Measurements from ENCODE around the gene TPCN2.

TPCN2 gene

GRCh38 chr11:69062169-69062855 lies 13.6 kb downstream of the TPCN2 start:
- DNase-seq: no peak
- H3K9me3 ChIP-seq (ENCODE audit: insufficient read depth, low read length, severe bottlenecking): no peaks in the 10 kb centered on the region
- H2AFZ ChIP-seq (ENCODE audit: low read depth, low read length): no peak overlapping the region
- no peaks in the 10 kb centered on the region for H3K4me1 ChIP-seq (ENCODE audit: insufficient read depth, low read length)
- no peak overlapping the region for H3K4me2 ChIP-seq (ENCODE audit: insufficient read depth, low read length)
- TF ChIP-seq EZH2 (IDR thresholded peaks at IDR 0.05; ENCODE audit: borderline replicate concordance, low read depth, low read length, severe bottlenecking) (no peak), CTCF (IDR thresholded peaks at IDR 0.05; ENCODE audit: borderline replicate concordance, extremely low read depth, low read length, poor library complexity, severe bottlenecking) (no peak)
- peaks cover 27% of the 10 kb centered on the region for H3K36me3 ChIP-seq (ENCODE audit: insufficient read depth, low read length)
- no peaks in the 10 kb centered on the region for H3K79me2 ChIP-seq (ENCODE audit: insufficient read depth, low read length)
- H4K20me1 ChIP-seq (ENCODE audit: insufficient read depth, low read length): peaks cover 64% of the 10 kb centered on the region
- H3K4me3 ChIP-seq (ENCODE audit: low read depth in 1 of 2, low read length in 2 of 2): no peak overlapping the region
- no peak for ATAC-seq (ENCODE audit: insufficient read depth, low read depth)
- H3K9ac ChIP-seq (ENCODE audit: low read depth, low read length): no peak overlapping the region
- no peak overlapping the region for H3K27ac ChIP-seq (ENCODE audit: low read length)
- H3K27me3 ChIP-seq (ENCODE audit: insufficient read depth, low read length, poor library complexity): no peaks in the 10 kb centered on the region

- no peak overlapping the region for H3K27ac ChIP-seq (ENCODE audit: low read length)
- DNase-seq (no peak), ATAC-seq (ENCODE audit: insufficient read depth, low read depth) (no peak)
- H4K20me1 ChIP-seq (ENCODE audit: insufficient read depth, low read length): peaks cover 60% of the 10 kb centered on the region
- no peak overlapping the region for H3K9ac ChIP-seq (ENCODE audit: low read depth, low read length)
- no peaks in the 10 kb centered on the region for H3K27me3 ChIP-seq (ENCODE audit: insufficient read depth, low read length, poor library complexity)
- H2AFZ ChIP-seq (ENCODE audit: low read depth, low read length): no peak overlapping the region
- no peak overlapping the region for H3K4me2 ChIP-seq (ENCODE audit: insufficient read depth, low read length)
- no peaks in the 10 kb centered on the region for H3K79me2 ChIP-seq (ENCODE audit: insufficient read depth, low read length)
- TF ChIP-seq CTCF (IDR thresholded peaks at IDR 0.05; ENCODE audit: borderline replicate concordance, extremely low read depth, low read length, poor library complexity, severe bottlenecking): no peak
- TF ChIP-seq EZH2 (IDR thresholded peaks at IDR 0.05; ENCODE audit: borderline replicate concordance, low read depth, low read length, severe bottlenecking): no peak
- no peak overlapping the region for H3K4me3 ChIP-seq (ENCODE audit: low read depth in 1 of 2, low read length in 2 of 2)
- H3K36me3 ChIP-seq (ENCODE audit: insufficient read depth, low read length): peaks cover 30% of the 10 kb centered on the region
- no peaks in the 10 kb centered on the region for H3K4me1 ChIP-seq (ENCODE audit: insufficient read depth, low read length)
- no peaks in the 10 kb centered on the region for H3K9me3 ChIP-seq (ENCODE audit: insufficient read depth, low read length, severe bottlenecking)
Measured at GRCh38 chr11:69062873-69063651, 14.3 kb downstream of the TPCN2 start.

- no peak for ATAC-seq (ENCODE audit: insufficient read depth, low read depth)
- no peaks in the 10 kb centered on the region for H3K4me1 ChIP-seq (ENCODE audit: insufficient read depth, low read length)
- TF ChIP-seq EZH2 (IDR thresholded peaks at IDR 0.05; ENCODE audit: borderline replicate concordance, low read depth, low read length, severe bottlenecking): no peak
- TF ChIP-seq CTCF (IDR thresholded peaks at IDR 0.05; ENCODE audit: borderline replicate concordance, extremely low read depth, low read length, poor library complexity, severe bottlenecking): no peak
- H3K36me3 ChIP-seq (ENCODE audit: insufficient read depth, low read length): peaks cover 30% of the 10 kb centered on the region
- H4K20me1 ChIP-seq (ENCODE audit: insufficient read depth, low read length): peaks cover 56% of the 10 kb centered on the region
- H3K9ac ChIP-seq (ENCODE audit: low read depth, low read length): no peak overlapping the region
- H3K27ac ChIP-seq (ENCODE audit: low read length): no peak overlapping the region
- no peaks in the 10 kb centered on the region for H3K9me3 ChIP-seq (ENCODE audit: insufficient read depth, low read length, severe bottlenecking)
- no peak overlapping the region for H3K4me2 ChIP-seq (ENCODE audit: insufficient read depth, low read length)
- DNase-seq: no peak
- H2AFZ ChIP-seq (ENCODE audit: low read depth, low read length): no peak overlapping the region
- H3K79me2 ChIP-seq (ENCODE audit: insufficient read depth, low read length): no peaks in the 10 kb centered on the region
- H3K27me3 ChIP-seq (ENCODE audit: insufficient read depth, low read length, poor library complexity): no peaks in the 10 kb centered on the region
- H3K4me3 ChIP-seq (ENCODE audit: low read depth in 1 of 2, low read length in 2 of 2): no peak overlapping the region
Measured at GRCh38 chr11:69063652-69064260, 15.0 kb downstream of the TPCN2 start.

All from DND-41 (cell line).